ENCODE measurements around the gene SLC29A2. TPM values are rescaled to one million over a fixed set of nuclear protein-coding genes. Genes with fewer than 3 reads are reported as not detected.
"Not testable (repeated sequence)": the region's sequence is repeated elsewhere in the genome, so short reads cannot be mapped to it uniquely, and the experiment has no call there.

Gene SLC29A2
- total RNA-seq, 1 experiment from 2014 or later: 3.0 TPM

DNA sequence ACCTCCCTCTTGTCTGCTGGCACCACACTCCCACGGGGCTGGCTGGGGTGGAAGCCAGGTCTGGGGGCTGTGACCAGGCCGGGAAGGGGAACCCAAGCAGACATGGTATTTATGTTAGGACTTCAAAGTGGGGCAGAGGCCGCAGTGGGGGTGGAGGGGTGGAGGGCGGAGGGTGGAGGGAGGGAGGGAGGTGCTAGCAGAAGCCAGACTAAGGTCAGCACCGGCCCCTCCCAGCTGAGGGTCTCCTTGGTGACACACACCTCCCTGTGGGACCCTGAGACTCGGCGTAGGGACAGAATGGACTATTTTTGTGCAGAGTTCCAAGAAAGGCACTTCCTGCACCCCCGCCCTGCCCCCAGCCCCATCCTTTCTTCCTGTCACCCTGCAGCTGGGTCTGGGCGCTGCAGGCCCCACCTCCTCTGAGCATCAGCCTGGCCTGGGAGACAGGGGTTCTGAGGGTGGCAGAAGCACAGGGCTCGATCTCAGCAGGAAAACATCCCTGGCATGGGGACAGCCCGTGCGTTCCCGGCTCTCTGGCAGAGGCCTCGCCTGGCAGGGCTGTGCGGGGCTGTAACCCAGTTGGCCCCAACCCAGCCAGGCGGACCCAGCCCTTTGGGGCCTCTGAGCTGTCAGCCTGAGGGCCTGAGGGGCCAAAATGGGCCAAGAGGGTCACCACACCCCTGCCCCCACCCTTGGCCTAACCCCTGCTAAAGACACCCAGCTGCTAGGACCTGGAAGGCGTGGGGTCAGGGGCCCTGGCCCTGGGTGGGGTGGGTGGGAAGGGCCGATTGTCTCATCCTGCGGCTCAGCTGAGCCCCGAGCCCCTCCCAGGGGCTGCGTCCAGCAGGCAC is 45.1 kb downstream of the SLC29A2 start:
- in situ Hi-C loops (cut with HindIII; ENCODE audit: low sequenced_read_pairs): no loop called here
- DNase-seq (ENCODE audit: low spot score): no peak

DNA sequence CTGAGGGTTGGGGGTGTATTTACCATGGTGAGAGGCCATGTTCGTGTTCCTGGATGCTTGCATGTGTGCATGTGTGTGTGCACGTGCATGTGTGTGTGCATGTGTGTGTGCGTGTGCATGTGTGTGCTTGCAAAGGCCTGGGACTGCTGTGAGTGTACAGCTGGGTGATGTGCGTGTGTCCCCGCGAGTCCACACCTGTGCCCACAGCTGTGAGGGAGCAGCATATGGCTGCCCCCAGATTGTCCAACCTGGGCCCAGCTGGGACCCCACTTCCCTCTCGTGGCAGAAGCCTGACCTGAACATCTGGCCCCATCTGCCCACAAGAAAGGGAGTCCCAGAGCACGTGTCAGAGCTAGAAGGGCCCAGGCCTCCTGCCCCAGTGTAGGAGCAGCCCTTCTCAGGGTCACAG is 46.3 kb downstream of the SLC29A2 start:
- DNase-seq (ENCODE audit: low spot score): no peak
- in situ Hi-C loops (cut with HindIII; ENCODE audit: low sequenced_read_pairs): no loop called here

DNA sequence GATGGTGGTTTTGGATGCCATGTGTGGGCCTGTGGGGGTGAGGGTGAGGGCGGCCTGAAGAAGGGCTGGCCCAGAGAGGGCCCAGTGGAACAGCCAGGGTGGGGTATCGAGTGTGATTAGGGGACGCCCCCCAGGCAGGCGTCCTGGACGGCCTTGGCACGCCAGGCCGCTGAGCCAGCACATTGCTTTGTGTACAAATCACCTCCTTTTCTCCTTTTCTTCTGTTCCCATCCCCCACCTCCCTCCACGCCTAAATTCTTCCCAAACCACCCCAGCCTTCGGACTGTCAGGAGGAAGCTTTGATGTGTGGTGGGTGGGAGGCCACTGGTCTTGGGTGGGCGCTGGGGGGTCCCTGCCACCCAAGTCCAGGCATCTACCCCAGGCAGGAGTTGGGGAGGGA is 46.9 kb downstream of the SLC29A2 start:
- DNase-seq (ENCODE audit: low spot score): no peak

DNA sequence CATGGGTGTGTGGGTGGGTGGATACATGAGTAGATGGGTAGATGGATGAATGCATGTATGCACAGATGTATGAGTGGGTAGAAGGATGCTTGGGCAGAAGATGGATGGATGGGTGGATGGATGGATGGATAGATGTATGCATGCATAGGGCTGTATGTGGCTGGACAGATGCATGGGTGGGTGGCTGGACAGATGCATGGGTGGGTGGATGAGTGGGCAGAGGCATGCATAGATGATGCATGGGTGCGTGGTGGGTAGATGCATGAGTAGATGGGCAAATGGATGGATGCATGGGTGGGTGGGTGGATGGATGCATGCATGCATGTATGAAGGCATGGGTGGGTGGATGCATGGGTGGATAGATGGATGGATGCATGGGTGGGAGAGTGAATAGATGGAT is 47.9 kb downstream of the SLC29A2 start:
- no peak for DNase-seq (ENCODE audit: low spot score)
- in situ Hi-C loops (cut with HindIII; ENCODE audit: low sequenced_read_pairs): no loop called here

More for the DNA sequence above, 46.9 kb downstream of the SLC29A2 start:
- in situ Hi-C loops (cut with HindIII; ENCODE audit: low sequenced_read_pairs): no loop called here

DNA sequence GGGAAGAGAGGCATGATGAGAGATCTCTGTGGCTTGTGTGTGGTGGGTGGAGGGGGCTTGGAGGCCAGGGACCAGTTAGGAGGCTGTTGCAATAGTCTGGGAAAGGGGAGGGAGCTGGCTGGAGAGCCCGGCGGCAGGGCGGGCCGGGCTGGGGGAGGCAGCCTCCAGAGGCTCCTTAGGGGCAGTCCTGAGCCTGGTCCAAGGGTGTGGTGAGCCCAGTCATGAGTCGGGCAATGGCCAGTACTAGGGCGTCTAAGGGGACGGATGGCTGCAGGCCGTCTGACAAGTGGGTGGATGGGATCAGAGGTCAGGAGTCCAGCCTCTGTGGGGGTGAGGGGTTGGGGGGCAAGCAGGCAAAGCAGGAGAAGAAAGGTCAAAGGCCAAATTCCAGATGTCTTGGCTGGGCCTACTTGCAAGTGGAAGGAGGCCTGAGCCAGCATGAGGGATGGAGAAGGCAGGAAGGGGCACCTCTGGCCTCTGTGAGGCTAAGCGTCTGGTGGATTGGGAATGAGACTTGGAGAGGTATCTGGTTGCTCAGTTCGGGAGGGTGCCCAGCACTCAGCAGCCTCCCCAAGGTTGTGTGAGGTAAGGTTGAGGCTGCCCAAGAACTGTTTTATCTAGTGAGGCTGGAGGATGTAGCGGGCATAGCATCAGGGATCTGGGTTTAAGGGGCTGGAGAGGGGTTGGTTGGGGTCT is 48.7 kb downstream of the SLC29A2 start:
- DNase-seq (ENCODE audit: low spot score): no peak
- in situ Hi-C loops (cut with HindIII; ENCODE audit: low sequenced_read_pairs): no loop called here

DNA sequence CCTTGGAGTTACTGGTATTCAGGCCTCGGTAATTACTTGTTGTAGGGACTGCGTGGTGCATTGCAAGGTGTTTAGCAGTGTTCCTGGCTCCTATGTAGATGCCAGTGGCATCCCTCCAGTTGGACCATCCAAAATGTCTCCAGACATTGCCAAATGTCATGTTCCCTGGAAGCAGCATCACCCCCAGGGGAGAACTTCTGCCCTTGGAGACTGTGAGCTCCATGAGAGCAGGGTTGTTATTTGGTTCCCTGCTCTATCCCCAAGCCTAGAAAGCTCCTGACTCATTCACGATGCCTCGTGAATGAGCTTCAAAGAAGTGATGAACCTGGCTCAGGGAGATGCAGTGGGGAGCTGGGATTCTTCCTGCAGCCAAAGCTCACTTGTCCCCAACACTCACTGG is 50.0 kb downstream of the SLC29A2 start:
- peak; percentile 34 for DNase-seq (ENCODE audit: low spot score)
- in situ Hi-C loops (cut with HindIII; ENCODE audit: low sequenced_read_pairs): no loop called here

DNA sequence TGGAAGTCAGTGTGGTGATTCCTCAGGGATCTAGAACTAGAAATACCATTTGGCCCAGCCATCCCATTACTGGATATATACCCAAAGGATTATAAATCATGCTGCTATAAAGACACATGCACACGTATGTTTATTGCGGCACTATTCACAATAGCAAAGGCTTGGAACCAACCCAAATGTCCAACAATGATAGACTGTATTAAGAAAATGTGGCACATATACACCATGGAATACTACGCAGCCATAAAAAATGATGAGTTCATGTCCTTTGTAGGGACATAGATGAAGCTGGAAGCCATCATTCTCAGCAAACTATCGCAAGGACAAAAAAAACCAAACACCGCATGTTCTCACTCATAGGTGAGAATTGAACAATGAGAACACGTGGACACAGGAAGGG is 50.8 kb downstream of the SLC29A2 start:
- DNase-seq (ENCODE audit: low spot score); in situ Hi-C loops (cut with HindIII; ENCODE audit: low sequenced_read_pairs): not testable (repeated sequence)

DNA sequence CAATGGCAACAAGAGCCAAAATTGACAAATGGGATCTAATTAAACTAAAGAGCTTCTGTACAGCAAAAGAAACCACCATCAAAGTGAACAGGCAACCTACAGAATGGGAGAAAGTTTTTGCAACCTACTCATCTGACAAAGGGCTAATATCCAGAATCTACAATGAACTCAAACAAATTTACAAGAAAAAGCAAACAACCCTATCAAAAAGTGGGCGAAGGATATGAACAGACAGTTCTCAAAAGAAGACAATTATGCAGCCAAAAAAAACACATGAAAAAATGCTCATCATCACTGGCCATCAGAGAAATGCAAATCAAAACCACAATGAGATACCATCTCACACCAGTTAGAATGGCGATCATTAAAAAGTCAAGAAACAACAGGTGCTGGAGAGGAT is 51.3 kb downstream of the SLC29A2 start:
- in situ Hi-C loops (cut with HindIII; ENCODE audit: low sequenced_read_pairs); DNase-seq (ENCODE audit: low spot score): not testable (repeated sequence)

DNA sequence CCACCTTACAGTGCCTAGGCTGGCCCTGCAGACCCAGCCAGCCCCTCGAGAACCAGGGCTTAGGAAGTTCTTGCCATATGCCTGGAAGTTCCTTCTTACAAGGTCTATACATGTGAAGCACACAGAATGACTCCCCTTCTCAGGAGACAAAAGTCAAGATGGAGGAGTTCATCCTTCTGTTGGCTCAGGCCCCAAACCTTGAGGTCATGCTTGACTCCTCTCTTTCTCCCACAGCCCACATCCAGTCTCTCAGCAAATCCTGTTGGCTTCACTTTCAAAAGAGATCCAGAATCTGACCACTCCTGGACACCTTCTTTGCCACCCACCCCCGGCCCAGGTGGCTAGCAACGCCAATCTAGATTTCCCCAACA is 53.0 kb downstream of the SLC29A2 start:
- DNase-seq (ENCODE audit: low spot score): no peak
- in situ Hi-C loops (cut with HindIII; ENCODE audit: low sequenced_read_pairs): no loop called here

DNA sequence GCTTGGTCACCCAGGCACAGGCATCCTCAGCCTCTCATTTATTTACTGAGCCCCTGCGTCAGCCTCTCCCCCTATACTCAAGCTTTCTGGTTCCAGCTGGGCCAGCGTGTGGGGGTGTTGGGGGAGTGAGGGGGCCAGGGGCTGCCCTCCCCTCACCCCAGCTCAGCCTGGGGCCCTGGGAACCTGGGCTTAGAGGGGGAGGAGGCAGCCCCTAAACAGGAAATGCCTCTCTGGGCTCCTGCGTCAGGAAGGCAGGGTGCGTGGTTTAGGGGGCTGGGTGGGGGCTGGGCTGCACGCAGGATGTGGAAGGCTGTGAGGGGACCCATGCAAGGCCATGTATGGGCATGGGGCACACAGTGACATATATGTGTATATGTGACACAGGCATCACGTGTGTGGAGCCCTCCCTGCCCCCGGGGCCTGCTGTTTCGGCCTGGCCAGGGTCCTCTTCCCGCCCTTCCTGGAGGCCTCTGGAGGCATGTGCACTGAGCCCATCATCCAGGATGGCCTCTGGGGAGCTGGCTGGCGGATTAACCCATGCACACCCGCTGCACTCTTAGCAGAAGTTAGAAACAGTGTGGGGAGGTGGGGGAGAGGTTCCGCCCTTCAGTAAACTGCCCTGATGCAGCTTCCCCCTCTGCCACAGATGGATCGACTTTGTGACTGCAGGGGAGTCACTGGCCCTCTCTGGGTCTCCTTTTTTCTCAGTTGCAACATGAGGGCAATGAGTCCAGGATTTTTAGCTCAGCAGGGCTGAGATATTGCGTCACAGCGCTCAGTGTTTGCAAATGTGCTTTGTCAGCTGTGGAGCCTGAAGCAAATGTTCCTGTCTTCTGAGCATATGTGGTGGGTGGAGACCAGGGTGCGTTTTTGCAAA is 53.6 kb downstream of the SLC29A2 start:
- in situ Hi-C loops (cut with HindIII; ENCODE audit: low sequenced_read_pairs): no loop called here
- no peak for DNase-seq (ENCODE audit: low spot score)

DNA sequence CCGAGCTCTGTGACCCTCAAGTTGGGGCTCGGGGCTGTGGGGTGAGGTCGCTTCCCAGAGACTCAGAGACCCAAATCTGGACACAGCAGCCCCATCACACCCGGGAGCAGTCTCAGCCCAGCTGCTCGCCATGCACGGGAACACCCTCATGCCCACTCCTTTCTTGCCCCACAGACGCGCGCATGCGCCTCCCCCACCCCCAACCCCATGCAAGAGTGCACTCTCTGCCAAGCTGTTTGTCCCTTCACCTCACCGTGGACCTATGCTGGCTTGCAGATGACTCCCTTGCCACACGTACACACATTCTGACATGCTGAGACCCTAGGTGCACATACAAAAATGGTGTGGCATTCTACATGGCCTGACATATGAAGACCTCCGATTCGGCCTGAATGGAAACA is 54.2 kb downstream of the SLC29A2 start:
- in situ Hi-C loops (cut with HindIII; ENCODE audit: low sequenced_read_pairs): no loop called here
- no peak for DNase-seq (ENCODE audit: low spot score)

DNA sequence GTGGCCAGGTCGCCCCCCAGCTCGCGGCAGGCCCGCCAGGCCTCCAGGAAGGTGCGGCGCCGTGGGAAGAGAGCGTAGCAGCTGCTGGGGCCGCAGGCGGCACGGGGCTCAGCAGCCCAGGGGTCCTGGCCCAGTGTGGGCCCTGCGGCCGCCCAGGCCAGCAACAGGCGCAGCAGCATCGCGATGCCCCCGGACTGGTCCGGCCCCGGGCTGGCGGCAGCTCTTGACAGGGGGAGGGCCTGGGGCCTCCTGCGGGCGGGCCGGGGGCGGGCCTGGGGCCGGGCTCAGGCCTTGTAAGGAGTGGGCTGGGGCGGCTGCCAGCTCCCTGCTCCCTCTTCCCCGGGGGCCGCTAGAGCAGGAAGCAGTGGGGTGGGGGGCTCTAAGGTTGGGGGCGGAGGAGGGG is 54.7 kb downstream of the SLC29A2 start, which contains the start of gene CD248:
Gene CD248, minus strand, starts transcription at position 196 of the 403 bp plus-strand sequence. Its CDS starts 17 bp downstream, at position 179.
- in situ Hi-C loops (cut with HindIII; ENCODE audit: low sequenced_read_pairs): no loop called here
- no peak for DNase-seq (ENCODE audit: low spot score)

DNA sequence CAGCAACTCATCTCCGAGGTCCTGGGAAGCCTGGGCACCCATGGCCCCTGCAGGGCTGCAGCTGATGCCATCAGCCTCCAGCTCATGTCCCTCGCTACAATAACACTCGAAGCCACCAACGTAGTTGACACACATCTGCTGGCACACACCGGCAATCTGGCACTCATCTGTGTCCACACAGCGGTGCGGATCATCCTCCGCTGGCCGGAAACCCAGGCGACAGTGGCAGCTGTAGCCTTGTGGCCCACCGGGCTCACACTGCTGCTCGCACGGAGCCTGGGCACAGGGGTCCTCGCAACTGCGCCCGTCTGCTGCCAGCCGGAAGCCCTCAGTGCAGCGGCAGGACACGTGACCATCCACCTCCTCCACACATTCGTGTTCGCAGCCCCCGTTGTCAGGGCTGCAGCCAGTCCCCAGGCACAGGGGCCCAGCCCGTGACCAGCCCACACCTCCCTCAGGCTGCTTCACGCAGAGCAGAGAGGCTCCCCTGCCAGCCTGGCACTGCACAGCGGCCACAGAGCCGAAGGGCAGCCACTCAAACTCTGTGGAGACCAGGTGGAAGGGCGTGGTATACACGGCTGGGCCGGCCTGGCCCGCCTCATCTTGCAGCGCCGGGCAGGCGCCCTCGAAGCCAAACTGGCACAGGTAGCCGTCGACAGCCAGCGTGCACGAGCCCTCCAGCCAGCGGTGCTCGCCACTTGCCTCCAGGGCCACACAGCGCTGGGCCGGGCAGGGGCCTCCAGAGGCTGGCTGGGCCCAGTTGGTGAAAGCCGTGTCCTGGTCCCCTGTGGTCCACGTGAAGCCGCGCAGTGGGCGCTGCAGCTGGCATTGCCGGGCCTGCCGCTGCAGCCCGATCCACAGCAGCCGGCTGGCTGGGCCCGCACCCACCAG is 55.4 kb downstream of the SLC29A2 start:
- in situ Hi-C loops (cut with HindIII; ENCODE audit: low sequenced_read_pairs): no loop called here
- no peak for DNase-seq (ENCODE audit: low spot score)

DNA sequence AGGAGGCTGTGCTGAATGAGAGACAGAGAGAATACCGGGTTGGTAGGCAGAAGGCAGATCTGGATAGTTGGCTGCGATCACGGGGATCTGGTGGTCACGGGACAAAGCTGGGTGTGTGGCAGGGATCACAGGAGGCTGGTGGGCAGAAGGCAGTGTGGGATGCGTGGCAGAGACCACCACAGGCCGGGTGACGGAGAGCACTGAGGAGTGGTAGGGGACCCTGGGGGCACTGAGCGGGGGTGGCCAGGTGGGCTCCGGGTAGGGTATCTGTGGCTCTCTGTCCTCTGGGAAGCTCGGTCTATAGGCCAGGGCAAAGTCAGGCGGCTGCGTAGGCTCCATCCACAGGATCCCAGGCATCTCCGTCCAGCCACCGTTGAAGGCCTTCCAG is 56.1 kb downstream of the SLC29A2 start:
- in situ Hi-C loops (cut with HindIII; ENCODE audit: low sequenced_read_pairs): no loop called here
- no peak for DNase-seq (ENCODE audit: low spot score)

DNA sequence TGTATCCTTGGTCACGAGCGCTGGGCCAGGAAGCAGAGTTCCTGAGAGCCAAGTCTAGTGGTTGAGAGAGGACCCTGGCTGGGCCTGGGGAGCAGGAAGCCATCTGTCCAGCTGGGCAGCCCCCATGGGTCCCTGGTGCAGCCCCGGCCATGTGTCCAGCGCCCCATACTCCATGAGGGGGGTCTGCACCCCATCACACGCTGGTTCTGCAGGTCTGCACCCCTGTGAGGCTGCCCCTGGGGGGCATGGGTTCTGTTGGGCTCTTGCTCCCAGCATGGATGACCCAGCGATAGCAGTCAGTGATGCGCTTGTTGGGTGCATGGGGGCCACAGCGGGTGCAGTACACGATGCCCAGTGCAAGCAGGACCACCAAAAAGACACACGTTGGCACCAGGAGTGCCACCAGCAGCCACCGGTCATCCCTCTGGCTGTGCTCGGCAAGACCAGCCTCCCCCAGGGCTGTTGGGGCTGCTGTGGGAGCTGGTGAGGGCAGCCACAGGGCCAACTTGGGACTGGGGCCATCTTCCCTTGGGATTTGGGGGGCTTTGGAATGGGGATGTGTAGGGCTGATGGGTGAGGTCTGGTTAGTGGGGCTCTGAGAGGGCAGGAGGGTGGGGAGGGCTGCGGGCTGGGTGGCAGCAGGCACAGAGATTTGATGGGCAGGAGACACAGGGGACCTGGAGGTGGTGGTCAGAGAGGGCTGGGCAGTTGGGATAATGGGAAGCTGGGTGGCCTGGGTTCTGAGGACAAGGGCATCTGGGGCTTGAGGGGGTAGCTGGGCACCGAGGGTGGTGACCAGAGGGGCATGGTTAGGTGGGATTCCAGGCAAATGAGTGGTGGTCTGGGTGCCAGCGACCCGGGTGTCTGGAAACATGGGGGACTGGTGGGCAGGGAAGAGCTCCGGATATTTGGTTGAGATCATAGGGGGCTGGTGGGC is 56.7 kb downstream of the SLC29A2 start:
- DNase-seq (ENCODE audit: low spot score): no peak
- in situ Hi-C loops (cut with HindIII; ENCODE audit: low sequenced_read_pairs): no loop called here

DNA sequence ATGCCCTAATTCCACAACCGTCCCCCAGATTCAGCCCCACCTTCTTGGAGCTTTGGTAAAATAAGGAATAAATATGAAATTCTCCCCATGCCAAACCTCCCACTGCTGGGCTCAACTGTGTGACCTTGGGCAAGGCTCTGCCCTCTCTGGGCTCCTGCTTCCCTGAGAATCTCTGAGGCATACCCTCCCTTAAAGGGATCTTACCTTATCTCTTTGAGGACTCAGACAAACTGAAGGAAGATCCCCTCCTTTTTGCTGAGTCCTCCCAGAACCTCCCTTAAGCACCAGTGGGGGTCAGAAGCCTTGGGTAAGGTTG is 57.4 kb downstream of the SLC29A2 start:
- in situ Hi-C loops (cut with HindIII; ENCODE audit: low sequenced_read_pairs): no loop called here
- no peak for DNase-seq (ENCODE audit: low spot score)

DNA sequence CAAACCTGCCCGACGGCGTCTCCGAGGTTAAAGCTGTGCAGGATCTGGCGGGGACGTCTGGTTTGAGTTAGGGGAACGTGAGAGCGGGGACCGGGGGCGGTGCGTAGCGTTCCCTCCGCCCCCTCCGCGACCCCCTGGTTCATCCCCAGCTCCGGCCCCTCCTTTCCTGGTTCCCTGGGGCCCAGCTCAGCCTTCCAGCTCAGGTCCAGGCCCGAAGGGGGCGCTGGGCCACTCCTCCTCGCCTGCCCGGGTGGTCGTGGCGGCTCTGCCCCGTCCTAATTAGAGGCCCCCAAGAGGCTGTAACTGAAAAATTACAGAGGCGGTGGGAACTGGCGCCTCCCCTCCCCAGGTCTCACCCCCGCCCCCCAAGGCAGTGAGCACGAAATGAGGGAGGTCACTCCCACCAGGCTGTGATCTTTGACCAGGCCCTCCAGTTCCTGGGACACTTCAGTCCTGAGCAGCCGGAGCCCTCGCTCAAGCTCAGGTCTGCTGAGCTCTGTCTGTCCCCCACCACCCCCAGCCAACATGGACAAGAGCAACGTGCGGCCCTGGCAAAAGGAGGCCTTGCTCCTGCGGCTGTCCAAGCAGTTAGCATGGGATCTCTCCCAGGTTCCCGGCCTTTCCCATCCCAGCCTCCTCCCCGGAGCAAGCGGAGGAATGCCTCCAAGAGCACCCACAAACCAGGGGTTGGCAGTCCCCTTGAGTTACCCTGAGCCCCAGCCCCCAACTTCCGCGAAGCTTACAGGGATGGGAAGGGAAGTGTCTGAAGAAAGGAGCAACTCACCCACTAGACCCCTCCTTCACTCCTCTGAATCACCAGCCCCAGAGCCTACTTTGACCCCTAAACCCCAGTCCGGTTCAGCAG is 58.0 kb downstream of the SLC29A2 start:
- in situ Hi-C loops (cut with HindIII; ENCODE audit: low sequenced_read_pairs): no loop called here
- DNase-seq (ENCODE audit: low spot score): no peak
